Uterus (tissue), 4 donors: ENCODE results near the gene BCAS4. TPM values are rescaled to one million over a fixed set of nuclear protein-coding genes. Genes with fewer than 3 reads are reported as not detected.

Experiments
- DNase-seq, 2 donors: peaks; one replicate each; pipeline ENCODE4 v3.0.0-alpha.2; 2019 to 2020
- H3K27ac ChIP-seq, 2 donors: fragments of 200-600 bp; sonication (generic); 1 replicate in 1 of 2; 2 replicates in 1 of 2; pipeline ENCODE4 v1.5.1; 2016 to 2018
- H3K27me3 ChIP-seq, 2 donors: fragments of 200-600 bp; sonication (generic); one replicate each; pipeline ENCODE4 v1.5.1; 2018 to 2019; ENCODE audit warnings: control low read depth in 1 of 2
- H3K36me3 ChIP-seq, 2 donors: fragments of 200-600 bp; sonication (generic); one replicate each; pipeline ENCODE4 v1.5.1; 2019; ENCODE audit warnings: control low read depth in 1 of 2
- H3K4me1 ChIP-seq, 2 donors: fragments of 200-600 bp; sonication (generic); one replicate each; pipeline ENCODE4 v1.5.1; 2018 to 2019; ENCODE audit warnings: control low read depth in 1 of 2
- H3K4me3 ChIP-seq, 2 donors: fragments of 200-600 bp; sonication (generic); 1 replicate in 1 of 2; 2 replicates in 1 of 2; pipeline ENCODE4 v1.5.1; 2018 to 2019; ENCODE audit warnings: mild to moderate bottlenecking in 1 of 2
- H3K9me3 ChIP-seq, 2 donors: fragments of 200-600 bp; sonication (generic); one replicate each; pipeline ENCODE4 v1.5.1; 2019; ENCODE audit warnings: control low read depth in 1 of 2
- POLR2A ChIP-seq, 2 donors: fragments of 450-650 bp; IDR thresholded peaks; one replicate each; pipeline ENCODE4 v1.6.1; 2016; ENCODE audit warnings: antibody characterized with exemption in 2 of 2, mild to moderate bottlenecking in 1 of 2, moderate library complexity in 1 of 2
- intact Hi-C: fragments of 100-400 bp; cut with DNase I; formaldehyde crosslinking; loops from one replicate; pipeline ENCODE4 v1.15.1; 2023; ENCODE audit warnings: low total_unique reads
- total RNA-seq, 4 donors: library from RNA; depleted of rRNA in 3 of 4; stranded (reverse); fragments of >200 nt in 3 of 4; gene quantifications; one replicate each; pipeline versions ENCODE4 v1.1.0 to v1.2.4, GENCODE V29; 2014 to 2023
- TF ChIP-seq, protein P1 (sequence below), 4 experiments: fragments of 200-600 bp in 2 of 4; fragments of 450-650 bp in 2 of 4; sonication (generic) in 2 of 4; IDR thresholded peaks; one replicate each; pipeline ENCODE4 v1.5.1; 2016 to 2019; ENCODE audit warnings: antibody characterized with exemption in 4 of 4, mild to moderate bottlenecking in 2 of 4, moderate library complexity in 1 of 4
- donor health status: DM: yes; HTN: yes; CAD: no.

BCAS4 gene
- total RNA-seq, 4 donors from 2014 or later = under 0.01 to 9.1 (median 3.5) TPM; not detected in 1

DNA sequence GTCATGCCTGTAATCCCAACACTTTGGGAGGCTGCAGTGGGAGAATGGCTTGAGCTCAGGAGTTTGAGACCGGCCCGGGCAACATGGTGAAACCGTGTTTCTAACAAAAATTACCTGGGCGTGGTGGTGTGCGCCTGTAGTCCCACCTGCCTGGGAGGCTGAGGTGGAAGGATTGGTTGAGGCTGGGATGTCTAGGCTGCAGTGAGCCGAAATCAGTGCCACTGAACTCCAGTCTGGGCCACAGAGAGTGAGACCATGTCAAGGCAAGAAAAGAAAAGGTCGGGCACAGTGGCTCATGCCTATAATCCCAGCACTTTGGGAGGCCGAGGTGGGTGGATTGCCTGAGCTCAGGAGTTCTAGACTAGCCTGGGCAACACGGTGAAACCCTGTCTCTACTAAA is 8.2 kb upstream of the BCAS4 start:
- Histone ChIP-seq H3K9me3 (no peaks in the 10 kb centered on the region), H3K4me1 (peaks cover 6 to 9% of the 10 kb centered on the region in 2 donors), H3K27ac (no peak overlapping the region), H3K27me3 (no peaks in the 10 kb centered on the region), H3K4me3 (no peak overlapping the region), H3K36me3 (no peaks in the 10 kb centered on the region)
- TF ChIP-seq POLR2A (IDR thresholded peaks at IDR 0.05) = no peak
- TF ChIP-seq, protein P1, sequence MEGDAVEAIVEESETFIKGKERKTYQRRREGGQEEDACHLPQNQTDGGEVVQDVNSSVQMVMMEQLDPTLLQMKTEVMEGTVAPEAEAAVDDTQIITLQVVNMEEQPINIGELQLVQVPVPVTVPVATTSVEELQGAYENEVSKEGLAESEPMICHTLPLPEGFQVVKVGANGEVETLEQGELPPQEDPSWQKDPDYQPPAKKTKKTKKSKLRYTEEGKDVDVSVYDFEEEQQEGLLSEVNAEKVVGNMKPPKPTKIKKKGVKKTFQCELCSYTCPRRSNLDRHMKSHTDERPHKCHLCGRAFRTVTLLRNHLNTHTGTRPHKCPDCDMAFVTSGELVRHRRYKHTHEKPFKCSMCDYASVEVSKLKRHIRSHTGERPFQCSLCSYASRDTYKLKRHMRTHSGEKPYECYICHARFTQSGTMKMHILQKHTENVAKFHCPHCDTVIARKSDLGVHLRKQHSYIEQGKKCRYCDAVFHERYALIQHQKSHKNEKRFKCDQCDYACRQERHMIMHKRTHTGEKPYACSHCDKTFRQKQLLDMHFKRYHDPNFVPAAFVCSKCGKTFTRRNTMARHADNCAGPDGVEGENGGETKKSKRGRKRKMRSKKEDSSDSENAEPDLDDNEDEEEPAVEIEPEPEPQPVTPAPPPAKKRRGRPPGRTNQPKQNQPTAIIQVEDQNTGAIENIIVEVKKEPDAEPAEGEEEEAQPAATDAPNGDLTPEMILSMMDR (IDR thresholded peaks at IDR 0.05) = no peak
- no peak for DNase-seq
- intact Hi-C loops = no loop called here

DNA sequence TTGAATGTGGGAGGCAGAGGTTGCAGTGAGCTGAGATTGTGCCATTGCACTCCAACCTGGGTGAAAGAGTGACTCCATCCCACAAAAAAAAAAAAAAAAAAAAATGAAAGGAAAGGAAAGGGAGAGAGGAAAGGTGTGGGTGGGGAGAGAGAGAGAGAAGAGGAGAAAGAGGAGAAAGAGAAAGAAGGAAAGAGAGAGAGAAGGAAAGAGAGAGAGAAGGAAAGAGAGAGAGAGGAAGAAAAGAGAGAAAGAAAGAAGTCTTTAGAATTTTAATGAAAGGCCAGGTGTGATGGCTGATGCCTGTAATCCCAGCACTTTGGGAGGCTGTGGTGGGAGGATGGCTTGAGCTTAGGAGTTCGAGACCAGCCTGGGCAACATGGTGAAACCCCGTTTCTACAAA is 7.7 kb upstream of the BCAS4 start:
- peak overlapping the region in 1 of 2 donors; percentile 74 for H3K27ac ChIP-seq
- DNase-seq = no peak

DNA sequence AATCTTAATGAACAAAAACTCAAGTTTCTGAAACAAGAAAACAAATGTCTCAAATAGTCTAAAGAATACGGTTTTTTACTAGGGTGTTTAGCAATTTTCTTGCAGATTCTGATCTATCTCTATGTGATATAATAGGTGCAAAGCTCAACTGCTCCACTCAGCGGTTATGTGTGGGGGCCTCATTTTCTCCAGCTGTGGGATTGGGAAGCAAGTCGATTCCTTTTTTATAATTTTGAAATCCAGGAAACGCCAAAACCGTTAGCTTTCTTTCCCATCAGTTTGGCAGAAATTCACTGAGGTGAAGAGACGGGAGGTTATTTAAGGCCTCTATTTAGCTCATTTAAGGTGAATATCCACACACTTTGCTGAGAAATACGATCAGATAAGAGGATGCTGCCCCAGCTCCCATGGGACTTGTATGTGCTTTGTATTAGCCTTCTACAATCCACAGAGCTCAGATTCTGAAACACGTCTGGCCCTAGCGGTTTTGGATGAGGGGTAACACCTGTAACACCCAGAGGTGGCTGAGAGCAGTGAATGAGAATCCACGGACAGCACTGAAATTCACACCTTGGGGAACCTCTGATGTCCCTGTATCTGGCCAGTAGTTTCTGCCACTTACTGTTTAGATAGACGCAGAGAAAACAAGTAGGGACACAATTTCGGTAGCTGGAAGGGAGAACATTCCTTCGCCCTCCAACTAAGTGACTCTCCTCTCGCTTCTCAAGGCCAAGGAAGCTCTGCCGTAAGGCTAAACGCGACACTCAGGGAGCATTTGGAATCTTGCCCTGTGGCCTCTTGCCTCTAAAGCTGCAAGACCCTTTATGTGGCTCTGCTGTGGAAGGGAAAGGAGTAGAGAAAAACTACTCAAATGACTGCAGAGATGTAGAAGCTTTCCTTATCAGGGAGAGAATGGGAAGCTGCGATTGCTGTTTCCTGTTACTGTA is 6.5 kb upstream of the BCAS4 start:
- H3K4me1 ChIP-seq = peaks cover 6 to 9% of the 10 kb centered on the region in 2 donors
- intact Hi-C loops = no loop called here
- no peaks in the 10 kb centered on the region for H3K27me3 ChIP-seq
- peak overlapping the region; percentile 72 to 74 for H3K27ac ChIP-seq
- TF ChIP-seq, protein P1 (IDR thresholded peaks at IDR 0.05) = peak; percentile 34 to 48 (median 38)
- TF ChIP-seq POLR2A (IDR thresholded peaks at IDR 0.05) = no peak
- H3K4me3 ChIP-seq = no peak overlapping the region
- no peaks in the 10 kb centered on the region for H3K9me3 ChIP-seq
- DNase-seq = peak; percentile 64 to 69
- H3K36me3 ChIP-seq = no peaks in the 10 kb centered on the region

More for the DNA sequence above, 7.7 kb upstream of the BCAS4 start:
- H3K9me3 ChIP-seq = no peaks in the 10 kb centered on the region
- intact Hi-C loops = no loop called here
- TF ChIP-seq, protein P1 (IDR thresholded peaks at IDR 0.05) = no peak
- no peak for TF ChIP-seq POLR2A (IDR thresholded peaks at IDR 0.05)
- no peak overlapping the region for H3K4me3 ChIP-seq
- no peaks in the 10 kb centered on the region for H3K36me3 ChIP-seq
- peaks cover 6 to 9% of the 10 kb centered on the region in 2 donors for H3K4me1 ChIP-seq
- H3K27me3 ChIP-seq = no peaks in the 10 kb centered on the region

DNA sequence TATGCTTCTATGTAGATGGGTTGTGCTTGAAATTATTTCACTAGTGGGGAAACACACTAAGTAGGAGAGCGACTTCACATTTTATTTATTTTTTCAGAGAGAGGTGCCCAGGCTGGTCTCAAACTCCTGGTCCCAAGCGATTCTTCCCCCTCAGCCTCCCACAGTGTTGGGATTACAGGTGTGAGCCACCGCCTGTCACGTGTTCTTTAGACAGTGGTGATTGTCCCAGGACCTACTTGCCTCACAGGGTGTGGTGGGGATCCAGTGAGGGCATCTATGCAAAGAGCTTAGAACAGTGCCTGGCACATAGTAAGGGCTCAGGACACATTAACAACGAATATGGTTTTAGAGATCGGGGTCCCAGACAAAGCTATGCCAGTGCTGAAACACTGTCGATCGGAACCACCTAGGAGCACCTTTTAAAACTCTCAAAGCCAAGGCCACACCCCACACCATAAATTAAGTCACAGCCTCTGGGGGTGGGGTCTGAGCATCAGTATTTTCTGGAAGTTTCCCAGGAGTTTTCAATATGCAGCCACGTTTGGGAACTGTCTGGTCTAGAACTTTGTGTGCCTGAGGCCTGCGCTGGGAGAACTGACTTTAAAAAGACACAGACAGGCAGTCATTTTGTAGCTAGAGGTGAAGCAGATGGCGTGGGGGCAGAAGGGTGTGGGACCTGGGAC is 4.8 kb upstream of the BCAS4 start:
- DNase-seq = no peak
- peak overlapping the region; percentile 89 to 94 for H3K27ac ChIP-seq
- H3K9me3 ChIP-seq = no peaks in the 10 kb centered on the region
- H3K4me3 ChIP-seq = no peak overlapping the region
- H3K36me3 ChIP-seq = no peaks in the 10 kb centered on the region
- intact Hi-C loops = loop anchor here (10.0 kb wide), 1 partner anchor 135 kb away; no protein-coding TSS in a partner anchor
- no peak for TF ChIP-seq POLR2A (IDR thresholded peaks at IDR 0.05)
- TF ChIP-seq, protein P1 (IDR thresholded peaks at IDR 0.05) = no peak
- H3K27me3 ChIP-seq = no peaks in the 10 kb centered on the region
- peaks cover 6 to 9% of the 10 kb centered on the region in 2 donors for H3K4me1 ChIP-seq
